Smooth muscle cell (in vitro differentiated cells): ENCODE measurements around the gene SLC6A19. TPM values are rescaled to one million over a fixed set of nuclear protein-coding genes. Genes with fewer than 3 reads are reported as not detected.

Experiments used
- DNase-seq: peaks from one replicate; lab custom pipeline; 2025; ENCODE audit not compliant: unreplicated experiment; lab: John Stamatoyannopoulos, UW
- H2AFZ ChIP-seq: fragments of 200-600 bp; sonication (generic); 2 replicates; pipeline ENCODE4 v1.6.0; 2016; ENCODE audit warnings: antibody characterized with exemption, low read depth, mild to moderate bottlenecking
- H3F3A ChIP-seq: fragments of 200-600 bp; sonication (generic); 2 replicates; pipeline ENCODE4 v1.6.0; 2017; ENCODE audit warnings: antibody characterized with exemption, low read depth
- H3K27ac ChIP-seq: fragments of 200-600 bp; sonication (generic); 2 replicates; pipeline ENCODE4 v1.5.1; 2016; ENCODE audit warnings: low read depth, mild to moderate bottlenecking
- H3K27me3 ChIP-seq: fragments of 200-600 bp; sonication (generic); 2 replicates; pipeline ENCODE4 v1.6.1; 2016; ENCODE audit warnings: low read depth, mild to moderate bottlenecking
- H3K36me3 ChIP-seq: fragments of 200-600 bp; sonication (generic); 2 replicates; pipeline ENCODE4 v1.5.1; 2016; ENCODE audit warnings: low read depth
- H3K4me1 ChIP-seq: fragments of 200-600 bp; sonication (generic); 2 replicates; pipeline ENCODE4 v1.5.1; 2016; ENCODE audit warnings: low read depth
- H3K4me2 ChIP-seq: fragments of 200-600 bp; sonication (generic); 2 replicates; pipeline ENCODE4 v1.6.0; 2016; ENCODE audit warnings: mild to moderate bottlenecking
- H3K4me3 ChIP-seq: fragments of 200-600 bp; sonication (generic); 2 replicates; pipeline ENCODE4 v1.5.1; 2016; ENCODE audit warnings: mild to moderate bottlenecking
- H3K79me2 ChIP-seq: fragments of 200-600 bp; sonication (generic); 2 replicates; pipeline ENCODE4 v1.6.0; 2016; ENCODE audit warnings: low read depth, mild to moderate bottlenecking
- H3K9ac ChIP-seq: fragments of 200-600 bp; sonication (generic); 2 replicates; pipeline ENCODE4 v1.6.0; 2016; ENCODE audit warnings: low read depth
- H3K9me3 ChIP-seq: fragments of 200-600 bp; sonication (generic); replicated peaks from 2 replicates; pipeline ENCODE4 v1.5.1; 2016; ENCODE audit warnings: low read depth
- H4K20me1 ChIP-seq: fragments of 200-600 bp; sonication (generic); 2 replicates; pipeline ENCODE4 v1.6.0; 2016; ENCODE audit warnings: low read depth
- WGBS: methylation state at CpG from one replicate; pipeline ENCODE4 v1.1.7; 2016; ENCODE audit warnings: low lambda C conversion rate; 5-methylcytosine and 5-hydroxymethylcytosine counted together
- polyA plus RNA-seq: library from polyadenylated mRNA; unstranded; fragments of >200 nt; fragmentation: Nextera tagmentation; extraction: Ambion mirVana; gene quantifications from 2 replicates; pipeline ENCODE4 v1.2.1, GENCODE V29; 2016
- total RNA-seq: library from RNA; depleted of rRNA; stranded (reverse); fragments of >200 nt; gene quantifications from 2 replicates; pipeline ENCODE4 v1.2.3, GENCODE V29; 2014
- TF ChIP-seq, protein P1 (sequence below): fragments of 200-600 bp; sonication (generic); IDR thresholded peaks from 2 replicates; pipeline ENCODE4 v1.5.1; 2017; ENCODE audit warnings: borderline replicate concordance, mild to moderate bottlenecking, antibody characterized with exemption; ENCODE audit not compliant: insufficient read depth, poor library complexity, severe bottlenecking

Gene SLC6A19
- total and polyA plus RNA-seq, 2 experiments from 2014 or later: not detected

DNA sequence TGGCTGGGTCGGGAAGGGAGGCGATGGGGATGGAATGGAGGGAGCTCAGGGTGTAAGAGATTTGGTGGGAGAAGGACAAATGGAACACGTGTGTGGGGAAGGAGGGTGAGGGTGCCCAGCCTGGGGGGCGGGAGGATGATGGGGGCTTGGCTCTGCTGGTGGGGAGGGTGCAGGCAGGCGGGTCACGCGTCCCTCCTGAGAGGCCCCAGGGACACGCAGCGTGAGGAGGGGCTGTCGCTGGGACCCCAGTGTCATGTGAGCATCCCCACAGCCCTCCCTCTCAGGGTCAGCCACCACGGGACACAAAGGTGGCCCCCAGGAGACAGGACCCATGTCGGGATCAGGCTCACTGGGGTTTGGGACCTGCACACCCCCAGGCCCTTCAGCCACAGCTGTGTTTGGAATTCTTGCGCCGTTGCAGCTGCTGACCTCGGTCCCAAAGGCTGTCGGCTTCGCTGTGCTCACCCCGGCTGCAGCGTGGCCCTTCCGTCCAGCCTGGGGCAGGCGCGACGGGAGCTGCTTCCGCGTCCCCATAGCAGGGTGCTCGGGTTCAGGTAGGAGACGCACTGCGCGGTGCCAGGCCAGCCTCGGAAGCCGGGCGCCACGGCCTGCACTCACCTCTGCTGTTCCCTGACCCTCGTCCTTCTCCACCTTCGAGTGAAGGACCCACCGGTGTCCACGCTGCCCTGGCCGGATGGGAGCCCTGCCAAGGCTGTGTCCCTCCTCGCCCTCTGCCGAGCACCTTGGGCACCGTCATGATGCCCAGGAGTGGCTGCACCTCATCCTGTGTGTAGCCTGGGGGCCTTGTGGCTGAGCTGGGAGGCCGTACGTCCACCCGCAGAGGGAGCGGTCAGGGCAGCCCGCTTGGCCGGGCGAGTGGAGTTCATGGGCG, 5.4 kb downstream of the SLC6A19 start:
- Histone ChIP-seq H4K20me1 (no peaks in the 10 kb centered on the region), H3K4me2 (no peak overlapping the region), H3F3A (no peaks in the 10 kb centered on the region), H3K79me2 (no peaks in the 10 kb centered on the region), H3K4me1 (no peaks in the 10 kb centered on the region), H3K27me3 (no peaks in the 10 kb centered on the region), H3K27ac (no peak overlapping the region), H3K4me3 (no peak overlapping the region), H3K9ac (no peak overlapping the region), H2AFZ (no peak overlapping the region), H3K9me3 (no peaks in the 10 kb centered on the region), H3K36me3 (no peaks in the 10 kb centered on the region)
- WGBS: 90% methylated on average over 42 of the region's 49 CpGs
- no peak for DNase-seq
- TF ChIP-seq, protein P1, sequence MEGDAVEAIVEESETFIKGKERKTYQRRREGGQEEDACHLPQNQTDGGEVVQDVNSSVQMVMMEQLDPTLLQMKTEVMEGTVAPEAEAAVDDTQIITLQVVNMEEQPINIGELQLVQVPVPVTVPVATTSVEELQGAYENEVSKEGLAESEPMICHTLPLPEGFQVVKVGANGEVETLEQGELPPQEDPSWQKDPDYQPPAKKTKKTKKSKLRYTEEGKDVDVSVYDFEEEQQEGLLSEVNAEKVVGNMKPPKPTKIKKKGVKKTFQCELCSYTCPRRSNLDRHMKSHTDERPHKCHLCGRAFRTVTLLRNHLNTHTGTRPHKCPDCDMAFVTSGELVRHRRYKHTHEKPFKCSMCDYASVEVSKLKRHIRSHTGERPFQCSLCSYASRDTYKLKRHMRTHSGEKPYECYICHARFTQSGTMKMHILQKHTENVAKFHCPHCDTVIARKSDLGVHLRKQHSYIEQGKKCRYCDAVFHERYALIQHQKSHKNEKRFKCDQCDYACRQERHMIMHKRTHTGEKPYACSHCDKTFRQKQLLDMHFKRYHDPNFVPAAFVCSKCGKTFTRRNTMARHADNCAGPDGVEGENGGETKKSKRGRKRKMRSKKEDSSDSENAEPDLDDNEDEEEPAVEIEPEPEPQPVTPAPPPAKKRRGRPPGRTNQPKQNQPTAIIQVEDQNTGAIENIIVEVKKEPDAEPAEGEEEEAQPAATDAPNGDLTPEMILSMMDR: no peak

DNA sequence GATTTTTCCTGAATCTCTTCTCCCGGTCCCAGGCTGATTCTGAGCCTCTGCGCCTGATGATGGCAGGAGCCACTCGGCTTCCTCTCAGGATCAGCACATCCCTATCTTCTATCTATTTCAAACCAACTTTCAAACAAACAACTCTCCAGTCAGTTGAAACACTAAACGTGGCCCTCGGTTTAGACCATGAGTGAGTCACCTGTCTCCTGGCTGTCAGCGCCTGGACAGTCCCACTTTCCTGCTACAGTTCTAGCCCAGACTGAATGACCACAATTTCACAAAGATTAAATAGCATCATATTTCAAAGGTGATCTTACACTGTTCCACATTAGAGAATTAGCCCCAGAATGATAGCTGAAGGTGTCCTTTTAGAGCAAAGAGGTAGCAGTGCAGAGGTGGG, 6.2 kb downstream of the SLC6A19 start:
- Histone ChIP-seq H3K9ac (no peak overlapping the region), H3F3A (no peaks in the 10 kb centered on the region), H4K20me1 (no peaks in the 10 kb centered on the region), H3K9me3 (no peaks in the 10 kb centered on the region), H3K4me3 (no peak overlapping the region), H3K36me3 (no peaks in the 10 kb centered on the region), H3K79me2 (no peaks in the 10 kb centered on the region), H3K4me2 (no peak overlapping the region), H2AFZ (no peak overlapping the region), H3K27me3 (no peaks in the 10 kb centered on the region), H3K27ac (no peak overlapping the region), H3K4me1 (no peaks in the 10 kb centered on the region)
- TF ChIP-seq, protein P1: no peak
- WGBS: 59% methylated on average over 6 of the region's 6 CpGs
- DNase-seq: no peak

DNA sequence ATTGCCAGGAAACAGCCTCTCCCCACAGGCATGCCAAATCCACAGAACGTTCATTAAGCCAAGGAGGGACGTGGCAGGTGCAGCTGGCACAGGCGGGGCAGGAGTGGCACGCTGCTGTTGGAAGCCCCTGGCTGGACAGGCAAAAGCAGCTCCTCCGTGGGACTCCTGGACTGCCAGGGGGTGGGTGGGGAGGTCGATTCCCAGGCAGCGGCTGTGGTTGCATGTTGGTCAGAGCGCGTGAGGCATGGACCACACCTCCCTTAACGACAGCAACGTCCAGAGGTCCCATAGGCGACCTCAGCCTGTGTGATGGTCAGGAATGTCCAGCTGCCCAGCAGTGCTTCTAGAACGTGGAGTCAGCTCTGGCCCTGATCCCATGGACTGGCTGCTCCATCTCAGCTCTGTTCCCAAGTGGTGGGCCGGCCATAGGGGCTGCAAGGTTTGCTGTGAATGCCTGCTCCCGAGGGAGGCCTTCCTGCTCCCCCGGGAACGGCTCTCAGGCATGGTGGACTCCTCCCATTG, 6.9 kb downstream of the SLC6A19 start:
- Histone ChIP-seq H3K27ac (no peak overlapping the region), H3K9ac (no peak overlapping the region), H3K36me3 (no peaks in the 10 kb centered on the region), H3F3A (no peaks in the 10 kb centered on the region), H3K9me3 (no peaks in the 10 kb centered on the region), H3K4me2 (no peak overlapping the region), H3K27me3 (no peaks in the 10 kb centered on the region), H3K4me1 (no peaks in the 10 kb centered on the region), H3K4me3 (no peak overlapping the region), H4K20me1 (no peaks in the 10 kb centered on the region), H2AFZ (no peak overlapping the region), H3K79me2 (no peaks in the 10 kb centered on the region)
- DNase-seq: no peak
- TF ChIP-seq, protein P1: no peak
- WGBS: 87% methylated on average over 17 of the region's 17 CpGs
